ENCODE results near the gene USP6NL. TPM values are rescaled to one million over a fixed set of nuclear protein-coding genes. Genes with fewer than 3 reads are reported as not detected.

Gene USP6NL
- total RNA-seq, 1 experiment from 2014 or later: 38.7 TPM

GRCh38 chr10:11639849-11640764, 28.7 kb upstream of the USP6NL start:
- H3K4me1 ChIP-seq (ENCODE audit: insufficient read depth, low read length, poor library complexity, severe bottlenecking): peaks cover 8% of the 10 kb centered on the region
- H3K4me3 ChIP-seq (ENCODE audit: low read depth, low read length, poor library complexity, severe bottlenecking): no peak overlapping the region
- DNase-seq (ENCODE audit: low spot score): no peak
- POLR2A ChIA-PET (ENCODE audit: low non-redundant PET): no interaction called here
- CTCF ChIA-PET: no interaction called here
- H3K9me3 ChIP-seq (ENCODE audit: low read depth, low read length, poor library complexity, severe bottlenecking): no peaks in the 10 kb centered on the region
- no TSS peak for BruUV-seq (replicated peaks)
- intact Hi-C loops (cut with micrococcal nuclease; ENCODE audit: unreplicated experiment): no loop called here
- TF ChIP-seq CTCF (conservative IDR thresholded peaks at IDR 0.05; ENCODE audit: low read depth, low read length): no peak
- no peak for TF ChIP-seq EZH2 (IDR thresholded peaks at IDR 0.05; ENCODE audit: borderline replicate concordance, low read depth, low read length, poor library complexity, severe bottlenecking)
- H3K27ac ChIP-seq (ENCODE audit: low read depth, low read length, poor library complexity, severe bottlenecking): no peak overlapping the region
- no peaks in the 10 kb centered on the region for H3K36me3 ChIP-seq (ENCODE audit: insufficient read depth, low read length, poor library complexity, severe bottlenecking)
- no peaks in the 10 kb centered on the region for H3K27me3 ChIP-seq (replicated peaks; ENCODE audit: insufficient read depth, low read depth, low read length, poor library complexity)

DNA sequence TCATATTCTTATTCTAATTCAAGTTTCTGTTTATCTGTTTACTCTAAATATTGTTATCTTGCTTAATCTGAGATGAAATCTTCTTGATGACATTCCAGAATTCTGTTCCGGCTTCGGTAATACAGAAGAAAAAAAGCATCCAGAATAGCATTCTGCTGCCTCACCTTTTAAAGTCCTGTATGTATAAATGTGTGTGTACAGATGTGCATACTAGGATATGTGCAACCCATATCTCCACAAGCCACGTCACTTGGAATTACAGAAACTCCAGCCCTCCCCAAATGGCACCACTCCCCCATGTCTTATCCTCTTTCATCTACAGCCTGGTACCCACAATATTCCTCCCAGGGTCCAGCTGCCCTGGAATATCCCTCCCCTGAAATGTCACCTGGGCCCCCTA, 27.9 kb upstream of the USP6NL start:
- POLR2A ChIA-PET (ENCODE audit: low non-redundant PET): no interaction called here
- Histone ChIP-seq H3K9me3 (ENCODE audit: low read depth, low read length, poor library complexity, severe bottlenecking) (no peaks in the 10 kb centered on the region), H3K36me3 (ENCODE audit: insufficient read depth, low read length, poor library complexity, severe bottlenecking) (no peaks in the 10 kb centered on the region), H3K4me3 (ENCODE audit: low read depth, low read length, poor library complexity, severe bottlenecking) (no peak overlapping the region), H3K27ac (ENCODE audit: low read depth, low read length, poor library complexity, severe bottlenecking) (no peak overlapping the region), H3K4me1 (ENCODE audit: insufficient read depth, low read length, poor library complexity, severe bottlenecking) (peaks cover 8% of the 10 kb centered on the region), H3K27me3 (replicated peaks; ENCODE audit: insufficient read depth, low read depth, low read length, poor library complexity) (no peaks in the 10 kb centered on the region)
- BruUV-seq (replicated peaks): no TSS peak
- TF ChIP-seq EZH2 (IDR thresholded peaks at IDR 0.05; ENCODE audit: borderline replicate concordance, low read depth, low read length, poor library complexity, severe bottlenecking) (no peak), CTCF (conservative IDR thresholded peaks at IDR 0.05; ENCODE audit: low read depth, low read length) (no peak)
- intact Hi-C loops (cut with micrococcal nuclease; ENCODE audit: unreplicated experiment): no loop called here
- CTCF ChIA-PET: no interaction called here
- DNase-seq (ENCODE audit: low spot score): no peak

DNA sequence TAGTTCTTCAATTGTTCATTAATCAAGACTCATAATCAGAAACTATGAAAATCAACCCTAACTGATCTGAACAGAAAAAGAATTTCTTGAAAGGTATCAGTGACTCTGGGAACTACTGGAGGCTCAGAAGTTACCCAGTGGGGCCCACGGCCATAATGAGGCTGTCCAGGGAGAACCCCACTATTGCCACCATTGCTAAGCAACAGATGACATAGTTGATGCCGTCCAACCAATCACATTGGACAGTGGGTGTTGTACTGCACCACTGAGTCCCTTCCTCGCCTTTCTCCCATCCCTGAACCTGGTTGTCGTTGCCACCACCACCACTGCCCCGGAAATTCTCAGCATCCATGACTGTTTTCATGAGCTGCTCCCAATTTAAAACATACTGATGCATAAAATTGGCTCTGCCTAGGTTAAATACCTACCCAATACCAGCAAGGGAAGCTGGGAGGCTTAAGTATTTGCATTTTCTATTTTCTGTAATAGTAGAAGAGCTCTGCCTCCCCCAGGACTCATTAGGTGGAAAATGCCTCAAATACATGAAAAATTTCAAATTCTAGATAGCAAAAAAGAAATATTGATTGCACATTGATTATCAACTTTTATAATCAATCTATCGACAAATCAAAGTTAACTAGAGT, 26.7 kb upstream of the USP6NL start:
- no TSS peak for BruUV-seq (replicated peaks)
- ChIA-PET CTCF (no interaction called here), POLR2A (ENCODE audit: low non-redundant PET) (no interaction called here)
- H3K27ac ChIP-seq (ENCODE audit: low read depth, low read length, poor library complexity, severe bottlenecking): no peak overlapping the region
- no peak for DNase-seq (ENCODE audit: low spot score)
- no peaks in the 10 kb centered on the region for H3K9me3 ChIP-seq (ENCODE audit: low read depth, low read length, poor library complexity, severe bottlenecking)
- H3K27me3 ChIP-seq (replicated peaks; ENCODE audit: insufficient read depth, low read depth, low read length, poor library complexity): no peaks in the 10 kb centered on the region
- TF ChIP-seq CTCF (conservative IDR thresholded peaks at IDR 0.05; ENCODE audit: low read depth, low read length) (no peak), EZH2 (IDR thresholded peaks at IDR 0.05; ENCODE audit: borderline replicate concordance, low read depth, low read length, poor library complexity, severe bottlenecking) (no peak)
- H3K36me3 ChIP-seq (ENCODE audit: insufficient read depth, low read length, poor library complexity, severe bottlenecking): no peaks in the 10 kb centered on the region
- peaks cover 8% of the 10 kb centered on the region for H3K4me1 ChIP-seq (ENCODE audit: insufficient read depth, low read length, poor library complexity, severe bottlenecking)
- H3K4me3 ChIP-seq (ENCODE audit: low read depth, low read length, poor library complexity, severe bottlenecking): no peak overlapping the region
- intact Hi-C loops (cut with micrococcal nuclease; ENCODE audit: unreplicated experiment): no loop called here

All from A673 (cell line).